Stimulated activated naive CD8-positive, alpha-beta T cell treated with anti-CD3 and anti-CD28 coated beads, Interleukin-15, Interleukin-2, amounts not matched to agents 100 U/mL and 50 U/mL, for 24 hours (primary cell): ENCODE data around the gene TMIGD1.

ENCODE experiments used
- ATAC-seq: fragments of 150-1000 bp; cut with Tn5 transposase; one replicate; pipeline ENCODE4 v1.10.0; 2021
- DNase-seq: peaks from one replicate; pipeline ENCODE4 v3.0.0; 2021

Gene TMIGD1, protein sequence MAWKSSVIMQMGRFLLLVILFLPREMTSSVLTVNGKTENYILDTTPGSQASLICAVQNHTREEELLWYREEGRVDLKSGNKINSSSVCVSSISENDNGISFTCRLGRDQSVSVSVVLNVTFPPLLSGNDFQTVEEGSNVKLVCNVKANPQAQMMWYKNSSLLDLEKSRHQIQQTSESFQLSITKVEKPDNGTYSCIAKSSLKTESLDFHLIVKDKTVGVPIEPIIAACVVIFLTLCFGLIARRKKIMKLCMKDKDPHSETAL

GRCh38 chr17:30333503-30334360 lies at the start of gene TMIGD1:
TSS of gene TMIGD1 (minus strand) at chr17:30334057. CDS start at chr17:30332133, 1,924 bp downstream.
- DNase-seq: no peak
- ATAC-seq: no peak

DNA sequence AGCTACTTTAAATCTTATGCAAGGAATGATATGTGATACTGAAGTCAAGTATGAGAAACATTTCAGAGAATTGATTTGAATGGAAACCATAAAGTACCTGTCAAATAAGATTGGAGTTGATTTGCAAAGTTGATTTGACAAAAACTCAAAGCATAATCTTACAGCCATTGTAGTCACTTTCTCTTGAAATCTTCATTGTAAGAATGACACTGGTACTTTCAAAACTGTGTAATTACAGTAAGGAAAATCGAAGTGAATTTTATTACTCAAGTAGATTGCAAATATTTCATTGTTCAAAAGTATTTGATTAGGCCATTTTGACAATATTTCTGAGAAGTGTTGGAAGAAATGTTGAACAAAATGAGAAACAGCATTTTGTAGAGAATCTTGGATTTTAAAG lies 48.5 kb upstream of the TMIGD1 start:
- DNase-seq (no peak), ATAC-seq (no peak)

DNA sequence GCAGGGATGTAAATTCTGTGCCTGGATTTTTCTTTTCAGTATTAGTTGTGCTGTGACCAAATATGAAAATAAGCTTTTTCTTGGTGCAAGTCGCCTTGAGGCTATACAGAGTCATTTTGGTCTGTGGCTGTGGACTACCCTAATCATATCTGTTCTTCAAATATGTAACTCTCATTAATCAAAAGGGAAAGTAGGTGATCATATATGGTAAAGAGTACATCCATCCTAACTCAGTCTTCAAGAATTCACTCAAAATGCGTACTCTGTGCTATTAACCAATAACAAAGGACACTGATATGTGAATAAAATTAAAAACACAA lies 47.4 kb upstream of the TMIGD1 start:
- DNase-seq: no peak
- no peak for ATAC-seq

DNA sequence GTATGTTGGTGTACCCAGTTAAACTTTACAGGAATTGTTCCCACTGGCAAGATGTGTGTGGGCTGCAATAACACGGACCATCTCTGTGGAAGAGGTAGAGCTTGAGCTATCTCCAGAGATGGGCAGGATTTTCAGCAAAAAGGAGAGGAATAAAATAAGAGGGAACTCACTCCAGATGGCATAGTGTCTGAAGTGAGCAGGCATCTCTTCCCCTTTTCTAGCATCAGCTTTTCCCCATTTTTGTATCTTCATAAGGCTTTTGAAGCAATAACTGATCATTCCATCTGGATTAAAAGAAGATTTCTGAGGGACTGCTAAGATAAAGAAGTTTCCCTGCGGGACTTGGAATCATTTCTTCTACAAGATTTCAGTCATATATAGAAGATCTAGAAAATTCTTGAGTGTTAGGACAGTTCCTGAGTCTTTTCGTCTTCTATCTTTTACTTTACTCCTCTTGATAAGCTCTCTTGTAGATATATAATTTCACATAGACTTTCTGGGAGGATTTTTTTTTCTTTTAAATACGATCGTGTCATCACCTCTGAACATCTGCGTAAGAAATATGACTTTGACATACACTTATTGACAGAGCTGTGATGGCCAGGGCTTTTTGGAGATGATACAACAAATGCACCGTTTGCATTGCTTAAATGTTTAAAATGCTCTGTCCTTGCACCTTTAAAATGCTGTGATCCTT lies 46.9 kb upstream of the TMIGD1 start:
- ATAC-seq (no peak), DNase-seq (no peak)

DNA sequence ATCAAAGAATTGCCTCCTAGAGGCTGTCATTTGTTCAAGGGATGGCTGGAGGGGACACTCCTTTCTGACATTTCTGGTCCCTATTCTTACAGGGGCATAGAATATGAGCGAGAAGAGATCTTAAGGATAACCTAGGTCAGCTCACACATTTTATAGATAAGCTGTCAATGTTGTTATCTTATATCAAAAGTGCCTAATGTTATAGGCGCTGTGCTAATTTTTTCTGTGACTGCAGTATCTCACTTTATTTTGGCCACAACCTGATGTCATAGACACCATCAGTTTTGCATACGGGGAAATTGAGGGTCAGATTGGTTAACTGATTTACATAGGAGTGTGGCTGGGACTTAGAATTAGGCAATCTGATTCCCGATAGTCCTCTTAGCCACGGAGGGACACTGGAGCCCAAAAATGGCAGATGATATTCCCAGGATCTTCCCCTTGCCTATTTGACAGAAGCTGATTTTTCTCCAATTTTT lies 46.1 kb upstream of the TMIGD1 start:
- ATAC-seq (peak; percentile 48), DNase-seq (no peak)

DNA sequence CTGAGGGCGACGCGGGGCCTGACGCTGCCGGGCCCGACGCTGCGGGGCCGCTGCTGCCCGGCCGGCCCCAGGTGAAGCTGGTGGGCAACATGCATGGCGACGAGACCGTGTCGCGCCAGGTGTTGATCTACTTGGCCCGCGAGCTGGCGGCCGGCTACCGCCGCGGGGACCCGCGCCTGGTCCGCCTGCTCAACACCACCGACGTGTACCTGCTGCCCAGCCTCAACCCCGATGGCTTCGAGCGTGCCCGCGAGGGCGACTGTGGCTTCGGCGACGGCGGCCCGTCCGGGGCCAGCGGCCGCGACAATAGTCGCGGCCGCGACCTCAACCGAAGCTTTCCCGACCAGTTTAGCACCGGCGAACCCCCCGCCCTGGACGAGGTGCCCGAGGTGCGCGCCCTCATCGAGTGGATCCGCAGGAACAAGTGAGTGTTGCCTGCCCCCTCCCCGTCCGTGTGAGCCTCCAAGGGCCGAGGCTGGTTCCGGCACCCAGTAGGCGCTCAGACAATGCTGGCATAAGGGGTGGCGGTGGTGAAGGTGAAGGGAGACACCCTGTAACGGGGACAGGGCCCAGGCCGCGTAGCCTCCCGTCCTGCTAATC lies 45.5 kb upstream of the TMIGD1 start:
- peak; percentile 54 for DNase-seq
- ATAC-seq: peak; percentile 3

GRCh38 chr17:30378825-30379302 lies 45.0 kb upstream of the TMIGD1 start, which contains the start of gene CPD:
TSS of gene CPD (plus strand) at chr17:30378927. CDS start at chr17:30378981, 54 bp downstream.
- DNase-seq (peak; percentile 99), ATAC-seq (peak; percentile 90)

DNA sequence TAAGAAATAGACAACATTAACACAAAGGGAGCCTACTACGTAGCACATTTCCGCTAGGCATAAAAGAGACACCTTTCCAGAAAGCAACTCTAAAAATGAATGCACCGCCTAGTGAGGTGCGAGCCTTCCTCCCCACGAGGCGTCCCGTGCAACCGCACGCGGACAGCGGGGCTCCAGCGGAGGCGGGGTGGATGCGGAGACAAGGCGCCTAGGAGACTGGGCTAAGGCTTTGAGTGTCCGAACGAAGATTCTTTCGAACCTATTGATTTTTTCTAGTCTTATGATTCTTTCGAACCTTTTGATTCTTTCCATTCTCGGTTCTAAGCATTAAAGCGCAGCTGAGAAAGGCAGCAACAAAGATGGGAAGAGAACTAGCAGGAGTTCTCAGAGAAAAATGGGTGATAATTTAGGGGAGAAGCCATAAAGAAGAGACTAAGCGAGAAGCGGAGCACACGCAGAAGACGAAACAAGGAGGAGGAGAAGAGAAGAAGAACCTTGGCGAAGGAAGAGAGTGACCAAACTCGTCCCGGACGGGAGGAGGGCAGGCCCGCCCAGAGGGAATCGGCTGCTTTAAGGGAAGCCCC lies 44.5 kb upstream of the TMIGD1 start:
- peak; percentile 21 for ATAC-seq
- peak; percentile 60 for DNase-seq

DNA sequence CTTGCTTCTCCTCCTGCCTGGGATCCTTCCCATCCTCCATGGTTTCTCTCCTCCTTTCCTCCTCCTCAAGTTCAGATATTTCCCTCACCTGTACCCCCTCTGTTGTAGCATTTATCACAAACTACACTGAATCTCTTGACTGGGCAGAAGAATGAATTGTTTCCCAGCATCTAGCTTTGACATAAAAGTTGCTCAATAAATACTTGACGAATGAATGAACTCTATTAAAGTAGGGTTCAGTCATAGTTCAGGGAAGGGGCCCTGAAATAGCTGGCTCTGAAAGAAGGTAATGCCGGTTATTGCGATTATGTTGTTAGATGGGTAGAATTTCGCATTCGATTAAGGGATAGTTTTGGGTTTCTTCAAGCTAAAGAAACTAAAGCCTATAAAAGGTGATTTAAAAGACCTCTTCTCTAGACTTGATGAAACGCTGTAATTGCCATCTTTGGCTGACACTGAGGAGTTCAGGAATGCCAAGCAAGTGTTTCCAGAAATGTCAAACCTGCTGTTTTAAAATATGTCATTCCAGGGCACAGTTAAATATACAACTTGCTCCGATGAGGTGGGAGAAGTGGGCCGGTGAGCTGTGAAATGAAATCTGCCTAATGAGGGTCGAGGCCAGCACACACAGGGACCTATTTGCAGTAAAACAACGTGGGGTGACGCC lies 43.9 kb upstream of the TMIGD1 start:
- ATAC-seq (no peak), DNase-seq (no peak)

- peak; percentile 29 for ATAC-seq
- peak; percentile 57 for DNase-seq
Observed at GRCh38 chr17:30376621-30377452, 43.0 kb upstream of the TMIGD1 start.

DNA sequence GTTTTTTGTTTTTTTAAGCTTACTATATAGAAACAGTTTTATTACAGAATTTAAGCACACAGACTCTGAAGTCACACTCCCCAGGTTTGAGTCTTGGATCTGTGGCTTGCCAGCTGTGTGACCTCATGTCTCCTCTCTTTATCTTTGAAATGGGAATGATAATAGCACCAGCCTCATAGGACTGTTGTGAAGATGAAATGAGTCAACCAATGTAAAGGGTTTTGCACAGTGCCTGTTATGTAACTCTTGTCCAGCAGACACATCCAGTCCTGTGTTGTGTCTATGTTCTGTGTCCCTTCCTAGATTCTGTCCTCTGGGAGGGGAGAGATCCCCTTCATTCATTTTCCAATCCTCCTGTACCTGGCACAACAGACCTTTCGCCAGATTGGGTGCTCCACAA lies 41.8 kb upstream of the TMIGD1 start:
- no peak for DNase-seq
- ATAC-seq: no peak

GRCh38 chr17:30372755-30373154 lies 38.9 kb upstream of the TMIGD1 start:
- no peak for DNase-seq
- peak; percentile 90 for ATAC-seq

DNA sequence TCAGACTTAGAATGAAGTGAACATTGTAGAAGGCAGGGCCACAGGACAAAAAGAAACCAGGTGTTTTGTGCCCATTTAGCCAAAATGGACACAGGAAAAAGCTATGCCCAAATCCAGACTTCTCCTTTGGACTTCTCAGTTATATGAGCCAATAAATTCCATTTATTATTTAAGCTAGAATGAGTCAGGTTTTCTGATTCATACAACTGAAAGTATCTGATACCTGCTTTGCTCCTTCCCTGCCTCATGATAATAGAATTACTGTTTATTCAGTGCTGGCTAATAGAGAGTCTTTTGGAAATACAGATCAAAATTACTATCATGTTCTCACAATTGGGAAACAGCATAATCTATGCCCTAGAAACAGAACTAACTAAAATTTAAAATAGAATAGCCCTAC lies 36.1 kb upstream of the TMIGD1 start:
- DNase-seq: no peak
- no peak for ATAC-seq

DNA sequence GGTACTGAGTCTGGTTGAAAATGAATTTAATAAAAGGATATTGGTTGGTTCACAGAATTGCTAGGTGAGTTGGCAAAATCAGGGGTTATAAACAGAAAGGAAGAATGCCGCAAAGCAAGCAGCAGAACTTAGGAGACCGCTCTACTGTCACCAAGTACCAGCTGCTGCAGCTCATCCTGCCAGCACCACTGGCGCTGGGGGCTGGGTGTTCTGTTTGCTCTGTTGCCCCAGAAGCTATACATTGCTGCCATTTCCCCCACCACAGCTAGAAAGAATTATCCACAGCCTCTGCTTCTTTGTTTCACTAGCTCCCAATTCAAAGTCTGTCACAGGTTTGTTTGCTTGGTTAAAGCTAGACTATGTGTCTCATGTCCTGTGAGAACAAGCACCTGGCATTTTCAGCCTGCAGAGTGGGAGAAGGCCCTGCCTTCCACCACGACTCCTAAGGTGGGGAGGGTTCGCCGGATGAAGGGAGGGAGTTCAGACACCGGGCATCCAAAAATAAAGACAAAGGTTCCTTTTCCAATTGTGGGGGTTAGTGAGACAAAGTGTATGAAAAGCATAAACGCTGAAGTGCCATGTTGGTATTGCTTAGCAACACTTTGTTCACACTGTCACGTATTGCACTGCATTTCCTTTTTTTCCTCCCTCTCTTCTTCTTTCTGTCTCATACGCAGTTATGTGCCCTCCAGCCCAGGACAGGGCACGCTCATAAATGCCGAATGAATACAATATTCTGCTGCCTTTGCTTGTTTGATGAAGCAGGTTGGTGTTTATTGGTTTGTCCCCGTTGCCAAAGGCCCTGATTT lies 35.3 kb upstream of the TMIGD1 start:
- no peak for ATAC-seq
- DNase-seq: no peak

- DNase-seq: no peak
- ATAC-seq: no peak
Observed at GRCh38 chr17:30366536-30366935, 32.7 kb upstream of the TMIGD1 start.

DNA sequence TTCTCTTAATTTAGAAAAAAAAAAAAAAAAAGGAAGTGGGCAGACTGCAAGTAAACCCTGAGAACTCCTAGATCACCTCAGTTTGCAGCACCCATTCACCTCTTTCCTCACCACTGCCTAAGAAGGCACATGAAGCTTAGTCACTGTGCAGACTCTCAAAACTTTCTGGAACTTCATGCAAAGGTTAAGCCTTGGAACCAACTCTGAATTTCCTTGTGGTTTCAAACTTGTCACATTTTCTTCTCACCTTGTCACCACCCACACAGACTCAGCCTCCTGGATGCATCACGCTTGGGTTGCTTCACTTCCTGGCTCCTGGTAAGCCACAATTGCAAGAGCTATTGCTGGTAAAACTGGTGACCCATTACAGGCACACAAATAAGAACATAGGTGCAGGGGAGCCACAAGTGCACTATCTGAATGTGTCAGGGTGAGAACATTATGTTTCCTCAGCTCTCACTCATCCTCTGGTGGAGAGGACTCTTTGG lies 29.9 kb upstream of the TMIGD1 start:
- ATAC-seq (peak; percentile 97), DNase-seq (peak; percentile 79)

- no peak for DNase-seq
- no peak for ATAC-seq
Observed at GRCh38 chr17:30361766-30362279, 28.0 kb upstream of the TMIGD1 start.

DNA sequence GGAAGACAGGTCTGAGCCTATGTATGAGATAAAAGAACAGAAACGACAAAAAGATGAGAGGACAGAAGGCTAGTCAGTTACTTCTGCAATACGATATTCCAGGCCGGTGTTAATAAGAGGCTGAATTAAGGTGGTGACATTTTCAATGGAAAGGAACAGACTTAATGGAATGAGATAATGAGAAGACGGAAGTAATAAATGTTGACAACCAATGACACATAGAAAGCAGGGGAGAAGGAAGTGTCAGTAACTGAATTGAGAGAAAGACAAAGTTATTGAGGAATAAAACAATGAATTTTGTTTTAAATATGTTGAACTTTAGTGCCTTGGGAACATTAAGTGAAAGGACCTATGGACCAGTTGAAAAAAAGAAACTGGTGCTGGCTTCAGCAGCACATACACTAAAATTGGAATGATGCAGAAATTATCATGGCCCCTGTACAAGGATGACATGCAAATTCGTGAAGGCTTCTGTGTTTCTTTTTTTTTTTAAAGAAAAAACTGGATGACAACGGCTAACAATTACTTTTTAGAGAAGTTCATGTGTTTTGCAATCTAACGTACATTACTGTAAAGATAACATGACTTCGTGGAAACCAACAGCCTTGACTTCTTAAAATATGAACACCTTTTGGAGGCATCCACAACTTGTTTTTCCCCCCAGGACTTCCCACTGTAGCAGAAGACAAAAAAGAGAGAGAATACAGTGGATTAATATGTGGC lies 26.4 kb upstream of the TMIGD1 start:
- ATAC-seq (no peak), DNase-seq (no peak)
